ENCODE results near the gene CORIN. TPM values are rescaled to one million over a fixed set of nuclear protein-coding genes. Genes with fewer than 3 reads are reported as not detected.

The CORIN gene
- polyA plus RNA-seq, 1 of the 3 experiments (the other 2 are of a cell fraction): 1.1 TPM

- no peaks in the 10 kb centered on the region for H4K20me1 ChIP-seq (ENCODE audit: insufficient read depth)
- no peak for DNase-seq
- no peaks in the 10 kb centered on the region for H3F3A ChIP-seq (replicated peaks; ENCODE audit: insufficient read depth)
- no peaks in the 10 kb centered on the region for H3K27me3 ChIP-seq (ENCODE audit: insufficient read depth)
- ChIA-PET POLR2A (no interaction called here), CTCF (no interaction called here)
- H3K79me2 ChIP-seq (ENCODE audit: insufficient read depth): no peaks in the 10 kb centered on the region
- no peak overlapping the region for H3K9ac ChIP-seq
- no peaks in the 10 kb centered on the region for H3K9me2 ChIP-seq
- TF ChIP-seq NFIC (IDR thresholded peaks at IDR 0.05; ENCODE audit: borderline replicate concordance) (no peak), MEF2A (IDR thresholded peaks at IDR 0.05; ENCODE audit: borderline replicate concordance, low read depth) (no peak)
- H3K4me3 ChIP-seq (ENCODE audit: low read depth in 2 of 2, low read length in 1 of 2): no peak overlapping the region
- H3K9me3 ChIP-seq: no peaks in the 10 kb centered on the region; the same call in 1 of the 2 replicates
- no peaks in the 10 kb centered on the region for H3K4me1 ChIP-seq (ENCODE audit: control insufficient read depth in 1 of 2, insufficient read depth in 2 of 2, low read depth in 1 of 2, low read length in 1 of 2)
- H3K27ac ChIP-seq (ENCODE audit: low read depth in 2 of 2, low read length in 1 of 2): no peak overlapping the region
- no peaks in the 10 kb centered on the region for H3K36me3 ChIP-seq (replicated peaks in 1 of 2; ENCODE audit: control insufficient read depth in 1 of 2, insufficient read depth in 2 of 2, low read length in 1 of 2)
- no peak overlapping the region for H3K4me2 ChIP-seq
- H2AFZ ChIP-seq (ENCODE audit: low read depth): no peak overlapping the region
- WGBS (ENCODE audit: low lambda C conversion rate): 69% methylated on average over 1 of the region's 1 CpG
These were observed 101.7 kb downstream of the CORIN start for GRCh38 chr4:47736146-47736545.

- no peaks in the 10 kb centered on the region for H3K9me3 ChIP-seq
- no peaks in the 10 kb centered on the region for H4K20me1 ChIP-seq (ENCODE audit: insufficient read depth)
- H3K9me2 ChIP-seq: no peaks in the 10 kb centered on the region
- no peaks in the 10 kb centered on the region for H3K79me2 ChIP-seq (ENCODE audit: insufficient read depth)
- H3K27ac ChIP-seq (ENCODE audit: low read depth in 2 of 2, low read length in 1 of 2): no peak overlapping the region
- TF ChIP-seq SMC3 (IDR thresholded peaks at IDR 0.05; ENCODE audit: low read depth, low read length) (no peak), USF1 (IDR thresholded peaks at IDR 0.05; ENCODE audit: borderline replicate concordance, low read depth) (no peak), RAD21 (IDR thresholded peaks at IDR 0.05; ENCODE audit: low read length) (no peak), YY1 (IDR thresholded peaks at IDR 0.05; ENCODE audit: low read depth) (no peak), GATA2 (CRISPR knock-in tag; IDR thresholded peaks at IDR 0.05) (no peak), FOSL2 (IDR thresholded peaks at IDR 0.05; ENCODE audit: borderline replicate concordance, low read depth) (no peak), IRF3 (IDR thresholded peaks at IDR 0.05; ENCODE audit: low read depth, low read length) (no peak), FOXJ3 (CRISPR knock-in tag; IDR thresholded peaks at IDR 0.05) (no peak), TAF1 (IDR thresholded peaks at IDR 0.05; ENCODE audit: borderline replicate concordance, low read depth, low read length) (no peak), NFIC (IDR thresholded peaks at IDR 0.05; ENCODE audit: borderline replicate concordance) (no peak), FOXM1 (IDR thresholded peaks at IDR 0.05; ENCODE audit: low read depth) (no peak), RCOR1 (IDR thresholded peaks at IDR 0.05; ENCODE audit: low read length) (no peak), CHD2 (IDR thresholded peaks at IDR 0.05; ENCODE audit: low read length, partially characterized antibody) (no peak)
- TF ChIP-seq, protein P1, sequence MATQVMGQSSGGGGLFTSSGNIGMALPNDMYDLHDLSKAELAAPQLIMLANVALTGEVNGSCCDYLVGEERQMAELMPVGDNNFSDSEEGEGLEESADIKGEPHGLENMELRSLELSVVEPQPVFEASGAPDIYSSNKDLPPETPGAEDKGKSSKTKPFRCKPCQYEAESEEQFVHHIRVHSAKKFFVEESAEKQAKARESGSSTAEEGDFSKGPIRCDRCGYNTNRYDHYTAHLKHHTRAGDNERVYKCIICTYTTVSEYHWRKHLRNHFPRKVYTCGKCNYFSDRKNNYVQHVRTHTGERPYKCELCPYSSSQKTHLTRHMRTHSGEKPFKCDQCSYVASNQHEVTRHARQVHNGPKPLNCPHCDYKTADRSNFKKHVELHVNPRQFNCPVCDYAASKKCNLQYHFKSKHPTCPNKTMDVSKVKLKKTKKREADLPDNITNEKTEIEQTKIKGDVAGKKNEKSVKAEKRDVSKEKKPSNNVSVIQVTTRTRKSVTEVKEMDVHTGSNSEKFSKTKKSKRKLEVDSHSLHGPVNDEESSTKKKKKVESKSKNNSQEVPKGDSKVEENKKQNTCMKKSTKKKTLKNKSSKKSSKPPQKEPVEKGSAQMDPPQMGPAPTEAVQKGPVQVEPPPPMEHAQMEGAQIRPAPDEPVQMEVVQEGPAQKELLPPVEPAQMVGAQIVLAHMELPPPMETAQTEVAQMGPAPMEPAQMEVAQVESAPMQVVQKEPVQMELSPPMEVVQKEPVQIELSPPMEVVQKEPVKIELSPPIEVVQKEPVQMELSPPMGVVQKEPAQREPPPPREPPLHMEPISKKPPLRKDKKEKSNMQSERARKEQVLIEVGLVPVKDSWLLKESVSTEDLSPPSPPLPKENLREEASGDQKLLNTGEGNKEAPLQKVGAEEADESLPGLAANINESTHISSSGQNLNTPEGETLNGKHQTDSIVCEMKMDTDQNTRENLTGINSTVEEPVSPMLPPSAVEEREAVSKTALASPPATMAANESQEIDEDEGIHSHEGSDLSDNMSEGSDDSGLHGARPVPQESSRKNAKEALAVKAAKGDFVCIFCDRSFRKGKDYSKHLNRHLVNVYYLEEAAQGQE (IDR thresholded peaks at IDR 0.05; ENCODE audit: low read depth, low read length): no peak
- no peak overlapping the region for H3K9ac ChIP-seq
- ChIA-PET CTCF (interaction anchor here (0.8 kb wide), 1 partner anchor 406 kb away, joined by 3 read pairs; no protein-coding TSS in a partner anchor), POLR2A (no interaction called here)
- no peak overlapping the region for H2AFZ ChIP-seq (ENCODE audit: low read depth)
- no peaks in the 10 kb centered on the region for H3K27me3 ChIP-seq (ENCODE audit: insufficient read depth)
- H3K4me2 ChIP-seq: no peak overlapping the region
- no peak for DNase-seq
- H3K36me3 ChIP-seq (replicated peaks in 1 of 2; ENCODE audit: control insufficient read depth in 1 of 2, insufficient read depth in 2 of 2, low read length in 1 of 2): no peaks in the 10 kb centered on the region
- WGBS (ENCODE audit: low lambda C conversion rate): 69% methylated on average over 9 of the region's 9 CpGs
- no peaks in the 10 kb centered on the region for H3K4me1 ChIP-seq (ENCODE audit: control insufficient read depth in 1 of 2, insufficient read depth in 2 of 2, low read depth in 1 of 2, low read length in 1 of 2)
- H3F3A ChIP-seq (replicated peaks; ENCODE audit: insufficient read depth): no peaks in the 10 kb centered on the region
- no peak overlapping the region for H3K4me3 ChIP-seq (ENCODE audit: low read depth in 2 of 2, low read length in 1 of 2)
These were observed 104.3 kb downstream of the CORIN start for GRCh38 chr4:47733302-47734175.

Measured in SK-N-SH (cell line).